SK-N-MC (cell line): ENCODE measurements around the gene CFAP58.

ENCODE experiments used
- EZH2 ChIP-seq: fragments of 200-600 bp; sonication (generic); IDR thresholded peaks from one replicate; pipeline ENCODE4 v1.6.1; 2017; ENCODE audit warnings: antibody characterized with exemption
- POLR2AphosphoS5 ChIP-seq: IDR thresholded peaks from 2 replicates; pipeline ENCODE4 v1.6.1; 2012; ENCODE audit warnings: mild to moderate bottlenecking, low read depth, low read length, borderline replicate concordance

- TF ChIP-seq POLR2AphosphoS5 (no peak), EZH2 (no peak)
Observed at GRCh38 chr10:104339469-104340110, 14.0 kb upstream of the CFAP58 start.
